ENCODE data around the gene FITM2. TPM values are rescaled to one million over a fixed set of nuclear protein-coding genes. Genes with fewer than 3 reads are reported as not detected.

Gene FITM2
- total and polyA plus RNA-seq, 4 donors, result 2.7 to 19.7 (median 7.9) TPM

- no peak for ATAC-seq (ENCODE audit: insufficient read depth, low FRiP score)
Observed at GRCh38 chr20:44256961-44257360, 54.0 kb downstream of the FITM2 start.

GRCh38 chr20:44255942-44256341 lies 55.1 kb downstream of the FITM2 start:
- no peak for ATAC-seq (ENCODE audit: insufficient read depth, low FRiP score)
- H3K9ac ChIP-seq (ENCODE audit: insufficient read depth in 1 of 2, low read length in 2 of 2), result no peak overlapping the region
- no peak overlapping the region for H3K27ac ChIP-seq (ENCODE audit: low read depth in 1 of 2, low read length in 1 of 2)

More at GRCh38 chr20:44256961-44257360, 54.0 kb downstream of the FITM2 start:
- Histone ChIP-seq H3K27ac (ENCODE audit: low read depth in 1 of 2, low read length in 1 of 2) (no peak overlapping the region), H3K27me3 (ENCODE audit: control insufficient read depth in 3 of 3, insufficient read depth in 3 of 3, low read length in 2 of 3) (no peaks in the 10 kb centered on the region), H3K9ac (ENCODE audit: insufficient read depth in 1 of 2, low read length in 2 of 2) (no peak overlapping the region), H3K36me3 (ENCODE audit: control insufficient read depth in 4 of 4, insufficient read depth in 4 of 4, low read length in 4 of 4) (no peaks in the 10 kb centered on the region), H3K4me3 (no peak overlapping the region), H3K9me3 (ENCODE audit: control insufficient read depth in 4 of 4, insufficient read depth in 3 of 4, low read length in 3 of 4) (peaks cover 0 to 2% (median 0%) of the 10 kb centered on the region in 4 donors), H3K4me1 (ENCODE audit: control insufficient read depth in 5 of 5, insufficient read depth in 5 of 5, low read length in 5 of 5) (no peaks in the 10 kb centered on the region)
- no peak for TF ChIP-seq CTCF (IDR thresholded peaks at IDR 0.05; ENCODE audit: control extremely low read depth, extremely low read depth)
- DNase-seq, result no peak
- WGBS, 2 donors, result 93 to 95% methylated on average over 21 of the region's 21 CpGs

GRCh38 chr20:44254073-44254472 lies 56.9 kb downstream of the FITM2 start:
- Histone ChIP-seq H3K36me3 (ENCODE audit: control insufficient read depth in 4 of 4, insufficient read depth in 4 of 4, low read length in 4 of 4) (no peaks in the 10 kb centered on the region), H3K27ac (ENCODE audit: low read depth in 1 of 2, low read length in 1 of 2) (no peak overlapping the region), H3K27me3 (ENCODE audit: control insufficient read depth in 3 of 3, insufficient read depth in 3 of 3, low read length in 2 of 3) (no peaks in the 10 kb centered on the region), H3K4me3 (no peak overlapping the region), H3K9me3 (ENCODE audit: control insufficient read depth in 4 of 4, insufficient read depth in 3 of 4, low read length in 3 of 4) (peaks cover 0 to 2% (median 0%) of the 10 kb centered on the region in 4 donors), H3K9ac (ENCODE audit: insufficient read depth in 1 of 2, low read length in 2 of 2) (no peak overlapping the region), H3K4me1 (ENCODE audit: control insufficient read depth in 5 of 5, insufficient read depth in 5 of 5, low read length in 5 of 5) (no peaks in the 10 kb centered on the region)
- ATAC-seq (ENCODE audit: insufficient read depth, low FRiP score), result no peak
- no peak for TF ChIP-seq CTCF (IDR thresholded peaks at IDR 0.05; ENCODE audit: control extremely low read depth, extremely low read depth)
- no peak for DNase-seq
- WGBS, 2 donors, result 86 to 92% methylated on average over 8 of the region's 8 CpGs

More at GRCh38 chr20:44255942-44256341, 55.1 kb downstream of the FITM2 start:
- H3K9me3 ChIP-seq (ENCODE audit: control insufficient read depth in 4 of 4, insufficient read depth in 3 of 4, low read length in 3 of 4), result peaks cover 0 to 2% (median 0%) of the 10 kb centered on the region in 4 donors
- no peaks in the 10 kb centered on the region for H3K4me1 ChIP-seq (ENCODE audit: control insufficient read depth in 5 of 5, insufficient read depth in 5 of 5, low read length in 5 of 5)
- H3K27me3 ChIP-seq (ENCODE audit: control insufficient read depth in 3 of 3, insufficient read depth in 3 of 3, low read length in 2 of 3), result no peaks in the 10 kb centered on the region
- whole genome bisulfite sequencing, 2 donors, result 95 to 98% methylated on average over 1 of the region's 1 CpG
- DNase-seq, result no peak
- no peaks in the 10 kb centered on the region for H3K36me3 ChIP-seq (ENCODE audit: control insufficient read depth in 4 of 4, insufficient read depth in 4 of 4, low read length in 4 of 4)
- H3K4me3 ChIP-seq, result no peak overlapping the region
- no peak for TF ChIP-seq CTCF (IDR thresholded peaks at IDR 0.05; ENCODE audit: control extremely low read depth, extremely low read depth)

- no peak overlapping the region for H3K9ac ChIP-seq (ENCODE audit: insufficient read depth in 1 of 2, low read length in 2 of 2)
- no peaks in the 10 kb centered on the region for H3K27me3 ChIP-seq (ENCODE audit: control insufficient read depth in 3 of 3, insufficient read depth in 3 of 3, low read length in 2 of 3)
- DNase-seq, result no peak
- H3K36me3 ChIP-seq (ENCODE audit: control insufficient read depth in 4 of 4, insufficient read depth in 4 of 4, low read length in 4 of 4), result no peaks in the 10 kb centered on the region
- no peak overlapping the region for H3K27ac ChIP-seq (ENCODE audit: low read depth in 1 of 2, low read length in 1 of 2)
- peaks cover 0 to 2% (median 0%) of the 10 kb centered on the region in 4 donors for H3K9me3 ChIP-seq (ENCODE audit: control insufficient read depth in 4 of 4, insufficient read depth in 3 of 4, low read length in 3 of 4)
- H3K4me3 ChIP-seq, result no peak overlapping the region
- no peak for ATAC-seq (ENCODE audit: insufficient read depth, low FRiP score)
- no peaks in the 10 kb centered on the region for H3K4me1 ChIP-seq (ENCODE audit: control insufficient read depth in 5 of 5, insufficient read depth in 5 of 5, low read length in 5 of 5)
- no peak for TF ChIP-seq CTCF (IDR thresholded peaks at IDR 0.05; ENCODE audit: control extremely low read depth, extremely low read depth)
- 82 to 89% methylated on average over 3 of the region's 3 CpGs for WGBS, 2 donors
Observed at GRCh38 chr20:44253528-44253927, 57.5 kb downstream of the FITM2 start.
